Glomerular endothelial cell (primary cell): ENCODE results near the gene LRRN3. TPM values are rescaled to one million over a fixed set of nuclear protein-coding genes. Genes with fewer than 3 reads are reported as not detected.

Source experiments
- DNase-seq: peaks from one replicate; pipeline ENCODE4 v3.0.0-alpha.2; 2011; ENCODE audit warnings: low read depth, low spot score; ENCODE audit errors: extremely low read depth
- total RNA-seq: library from RNA; depleted of rRNA; stranded (reverse); fragments of >200 nt; gene quantifications from 2 replicates; pipeline ENCODE4 v1.2.3, GENCODE V29; 2015

The LRRN3 gene
- total RNA-seq, 1 donor from 2014 or later, result 0.76 TPM

- no peak for DNase-seq
Measured at GRCh38 chr7:111103678-111104274, 12.8 kb downstream of the LRRN3 start.

GRCh38 chr7:111104710-111105109 is 13.8 kb downstream of the LRRN3 start:
- no peak for DNase-seq

GRCh38 chr7:111105269-111105668 is 14.3 kb downstream of the LRRN3 start:
- DNase-seq, result no peak

- DNase-seq, result no peak
Measured at GRCh38 chr7:111107579-111107978, 16.7 kb downstream of the LRRN3 start.

- no peak for DNase-seq
Measured at GRCh38 chr7:111108000-111108399, 17.1 kb downstream of the LRRN3 start.

- DNase-seq, result no peak
Measured at GRCh38 chr7:111108496-111108895, 17.6 kb downstream of the LRRN3 start.

GRCh38 chr7:111112439-111112838 is 21.5 kb downstream of the LRRN3 start:
- DNase-seq, result no peak

- DNase-seq, result no peak
Measured at GRCh38 chr7:111113263-111114017, 22.5 kb downstream of the LRRN3 start.

- no peak for DNase-seq
Measured at GRCh38 chr7:111115966-111116365, 25.0 kb downstream of the LRRN3 start.

- DNase-seq, result no peak
Measured at GRCh38 chr7:111126987-111127386, 36.1 kb downstream of the LRRN3 start.

- DNase-seq, result no peak
Measured at GRCh38 chr7:111129435-111129834, 38.5 kb downstream of the LRRN3 start.

- no peak for DNase-seq
Measured at GRCh38 chr7:111132833-111133232, 41.9 kb downstream of the LRRN3 start.

GRCh38 chr7:111137296-111138192 is 46.6 kb downstream of the LRRN3 start:
- no peak for DNase-seq

GRCh38 chr7:111138193-111138569 is 47.3 kb downstream of the LRRN3 start:
- no peak for DNase-seq

- DNase-seq, result no peak
Measured at GRCh38 chr7:111138586-111138985, 47.7 kb downstream of the LRRN3 start.

GRCh38 chr7:111140091-111140865 is 49.4 kb downstream of the LRRN3 start:
- DNase-seq, result no peak

- no peak for DNase-seq
Measured at GRCh38 chr7:111145472-111145871, 54.5 kb downstream of the LRRN3 start.

- DNase-seq, result no peak
Measured at GRCh38 chr7:111146136-111146535, 55.2 kb downstream of the LRRN3 start.

GRCh38 chr7:111147708-111148533 is 57.0 kb downstream of the LRRN3 start:
- DNase-seq, result no peak

- no peak for DNase-seq
Measured at GRCh38 chr7:111150709-111151108, 59.8 kb downstream of the LRRN3 start.
